Middle frontal gyrus (tissue), 1 donor: ENCODE data around the gene YBX2.

Experiments
- DNase-seq: peaks from one replicate; pipeline ENCODE4 v3.0.0-alpha.2; 2015; ENCODE audit warnings: low spot score; ENCODE audit errors: extremely low spot score

YBX2 gene

GRCh38 chr17:7304179-7304578 lies 9.7 kb upstream of the YBX2 start:
- DNase-seq: no peak

- DNase-seq: peak; percentile 71
Measured at GRCh38 chr17:7296189-7296861, 1.9 kb upstream of the YBX2 start.

- no peak for DNase-seq
Measured at GRCh38 chr17:7295230-7296180, 1.1 kb upstream of the YBX2 start.

- DNase-seq: no peak
Measured at GRCh38 chr17:7293816-7294613, 424 bp downstream of the YBX2 start.

GRCh38 chr17:7293159-7293558 lies 1.3 kb downstream of the YBX2 start:
- no peak for DNase-seq

- no peak for DNase-seq
Measured at GRCh38 chr17:7292729-7293128, 1.7 kb downstream of the YBX2 start.

GRCh38 chr17:7292194-7292593 lies 2.2 kb downstream of the YBX2 start:
- DNase-seq: no peak

- DNase-seq: no peak
Measured at GRCh38 chr17:7290685-7291084, 3.8 kb downstream of the YBX2 start.

GRCh38 chr17:7290166-7290565 lies 4.3 kb downstream of the YBX2 start:
- DNase-seq: no peak

GRCh38 chr17:7289256-7290032 lies 5.0 kb downstream of the YBX2 start:
- DNase-seq: no peak

GRCh38 chr17:7285679-7286078 lies 8.8 kb downstream of the YBX2 start:
- no peak for DNase-seq

GRCh38 chr17:7284911-7285310 lies 9.5 kb downstream of the YBX2 start:
- DNase-seq: no peak

GRCh38 chr17:7283471-7284216 lies 10.8 kb downstream of the YBX2 start:
- no peak for DNase-seq

- no peak for DNase-seq
Measured at GRCh38 chr17:7282752-7283321, 11.6 kb downstream of the YBX2 start.

- no peak for DNase-seq
Measured at GRCh38 chr17:7281953-7282751, 12.3 kb downstream of the YBX2 start.

- no peak for DNase-seq
Measured at GRCh38 chr17:7281074-7281952, 13.1 kb downstream of the YBX2 start, which contains the start of gene SLC2A4. Gene SLC2A4 (plus strand): TSS chr17:7281718. CDS start chr17:7281935, 217 bp downstream.

GRCh38 chr17:7280519-7281073 lies 13.8 kb downstream of the YBX2 start:
- DNase-seq: peak; percentile 44

GRCh38 chr17:7279448-7279847 lies 15.0 kb downstream of the YBX2 start:
- DNase-seq: no peak
